Esophagus squamous epithelium (tissue), 4 donors: ENCODE measurements around the gene METTL3.

Experiments
- POLR2A ChIP-seq, 4 donors: fragments of 450-650 bp; IDR thresholded peaks; one replicate each; pipeline ENCODE4 v1.6.1; 2017; ENCODE audit warnings: antibody characterized with exemption in 4 of 4, mild to moderate bottlenecking in 4 of 4, moderate library complexity in 3 of 4
- TF ChIP-seq, protein P1 (sequence below), 6 experiments: fragments of 450-650 bp in 4 of 6; fragments of 200-600 bp in 2 of 6; sonication (generic) in 2 of 6; IDR thresholded peaks; one replicate each; pipeline ENCODE4 v1.5.1; 2016 to 2019; ENCODE audit warnings: antibody characterized with exemption in 6 of 6, mild to moderate bottlenecking in 4 of 6, moderate library complexity in 4 of 6

DNA sequence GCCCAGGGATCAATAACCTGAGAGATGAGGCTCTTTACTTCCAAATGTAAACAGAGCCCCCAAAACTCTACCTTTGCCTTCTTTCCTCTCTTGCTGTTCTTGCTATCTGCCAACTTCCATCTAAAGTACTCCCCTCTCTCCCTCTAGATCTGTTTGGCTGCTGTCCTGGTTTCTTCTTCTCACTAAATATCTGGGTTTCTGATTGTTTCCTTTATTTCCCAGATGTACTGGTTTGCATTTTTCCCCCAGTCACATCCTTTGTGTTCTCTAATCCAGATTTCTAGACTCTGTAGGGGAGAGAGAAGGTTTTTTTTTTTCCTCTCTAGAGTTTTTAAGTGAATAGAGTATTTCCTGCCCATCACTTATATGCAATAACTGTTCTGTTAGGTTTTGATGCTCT lies 22.2 kb upstream of the METTL3 start:
- TF ChIP-seq, protein P1, sequence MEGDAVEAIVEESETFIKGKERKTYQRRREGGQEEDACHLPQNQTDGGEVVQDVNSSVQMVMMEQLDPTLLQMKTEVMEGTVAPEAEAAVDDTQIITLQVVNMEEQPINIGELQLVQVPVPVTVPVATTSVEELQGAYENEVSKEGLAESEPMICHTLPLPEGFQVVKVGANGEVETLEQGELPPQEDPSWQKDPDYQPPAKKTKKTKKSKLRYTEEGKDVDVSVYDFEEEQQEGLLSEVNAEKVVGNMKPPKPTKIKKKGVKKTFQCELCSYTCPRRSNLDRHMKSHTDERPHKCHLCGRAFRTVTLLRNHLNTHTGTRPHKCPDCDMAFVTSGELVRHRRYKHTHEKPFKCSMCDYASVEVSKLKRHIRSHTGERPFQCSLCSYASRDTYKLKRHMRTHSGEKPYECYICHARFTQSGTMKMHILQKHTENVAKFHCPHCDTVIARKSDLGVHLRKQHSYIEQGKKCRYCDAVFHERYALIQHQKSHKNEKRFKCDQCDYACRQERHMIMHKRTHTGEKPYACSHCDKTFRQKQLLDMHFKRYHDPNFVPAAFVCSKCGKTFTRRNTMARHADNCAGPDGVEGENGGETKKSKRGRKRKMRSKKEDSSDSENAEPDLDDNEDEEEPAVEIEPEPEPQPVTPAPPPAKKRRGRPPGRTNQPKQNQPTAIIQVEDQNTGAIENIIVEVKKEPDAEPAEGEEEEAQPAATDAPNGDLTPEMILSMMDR (IDR thresholded peaks at IDR 0.05): no peak
- TF ChIP-seq POLR2A (IDR thresholded peaks at IDR 0.05): no peak
